ENCODE results near the gene SEMG2. TPM values are rescaled to one million over a fixed set of nuclear protein-coding genes. Genes with fewer than 3 reads are reported as not detected.

Gene SEMG2
- polyA plus RNA-seq, 3 donors, result not detected

- Histone ChIP-seq H3K27me3 (ENCODE audit: control insufficient read depth in 2 of 2, insufficient read depth in 2 of 2, low read length in 2 of 2) (peaks cover 11 to 13% of the 10 kb centered on the region in 2 donors), H3K4me2 (replicated peaks; ENCODE audit: extremely low read depth, low read length, poor library complexity, severe bottlenecking) (no peak within 1 kb of the TSS), H3K4me3 (replicated peaks in 1 of 3; ENCODE audit: low read depth in 2 of 3, low read length in 3 of 3) (no peak within 1 kb of the TSS), H3K27ac (ENCODE audit: low read depth in 1 of 2, low read length in 2 of 2) (no peak within 1 kb of the TSS), H3K4me1 (ENCODE audit: control insufficient read depth in 1 of 2, insufficient read depth in 2 of 2, low read length in 2 of 2) (no peaks in the 10 kb centered on the region), H3K9ac (ENCODE audit: insufficient read depth, low read length, poor library complexity, severe bottlenecking) (no peak within 1 kb of the TSS), H3K9me3 (replicated peaks in 1 of 2; ENCODE audit: control insufficient read depth in 1 of 2, insufficient read depth in 1 of 2, low read length in 2 of 2) (no peaks in the 10 kb centered on the region), H3K36me3 (replicated peaks in 1 of 2; ENCODE audit: control insufficient read depth in 1 of 2, insufficient read depth in 2 of 2, low read length in 2 of 2) (no peaks in the 10 kb centered on the region), H2AFZ (ENCODE audit: insufficient read depth, low read depth, low read length, poor library complexity, severe bottlenecking) (no peak within 1 kb of the TSS), H3K79me2 (ENCODE audit: insufficient read depth, low read length) (no peaks in the 10 kb centered on the region), H4K20me1 (ENCODE audit: insufficient read depth, low read length) (no peaks in the 10 kb centered on the region)
- H3K36me3 Mint-ChIP-seq, result no peaks in the 10 kb centered on the region
- no CpG with 5 or more reads among the region's 1 CpG for WGBS (ENCODE audit: insufficient coverage)
- TF ChIP-seq CTCF (IDR thresholded peaks at IDR 0.05), result no peak
- peaks cover 2 to 11% (median 6%) of the 10 kb centered on the region in 3 donors for H3K27me3 Mint-ChIP-seq (ENCODE audit: low read depth in 3 of 3)
- peaks cover 0 to 7% (median 0%) of the 10 kb centered on the region in 7 donors for H3K9me3 Mint-ChIP-seq
- intact Hi-C loops (cut with micrococcal nuclease), result no loop called here
- no peak for DNase-seq
- H3K27ac Mint-ChIP-seq, result no peak within 1 kb of the TSS
- no peak within 1 kb of the TSS for H3K4me3 Mint-ChIP-seq
- H3K4me1 Mint-ChIP-seq, result no peaks in the 10 kb centered on the region
Observed at GRCh38 chr20:45206725-45207124, 14.4 kb upstream of the SEMG2 start, which contains the start of gene SEMG1. TSS of gene SEMG1 (plus strand) at chr20:45207033. CDS start at chr20:45207054, 21 bp downstream.

- Mint-ChIP-seq H3K4me1 (no peaks in the 10 kb centered on the region), H3K36me3 (no peaks in the 10 kb centered on the region), H3K4me3 (no peak overlapping the region), H3K27ac (no peak overlapping the region), H3K9me3 (peaks cover 0 to 2% (median 0%) of the 10 kb centered on the region in 7 donors), H3K27me3 (ENCODE audit: low read depth in 3 of 3) (peaks cover 5 to 13% (median 12%) of the 10 kb centered on the region in 3 donors)
- Histone ChIP-seq H3K36me3 (replicated peaks in 1 of 2; ENCODE audit: control insufficient read depth in 1 of 2, insufficient read depth in 2 of 2, low read length in 2 of 2) (no peaks in the 10 kb centered on the region), H3K4me1 (ENCODE audit: control insufficient read depth in 1 of 2, insufficient read depth in 2 of 2, low read length in 2 of 2) (no peaks in the 10 kb centered on the region), H3K27me3 (ENCODE audit: control insufficient read depth in 2 of 2, insufficient read depth in 2 of 2, low read length in 2 of 2) (peaks cover 8 to 13% of the 10 kb centered on the region in 2 donors), H3K9ac (ENCODE audit: insufficient read depth, low read length, poor library complexity, severe bottlenecking) (no peak overlapping the region), H3K9me3 (replicated peaks in 1 of 2; ENCODE audit: control insufficient read depth in 1 of 2, insufficient read depth in 1 of 2, low read length in 2 of 2) (no peaks in the 10 kb centered on the region), H3K27ac (ENCODE audit: low read depth in 1 of 2, low read length in 2 of 2) (no peak overlapping the region), H3K4me2 (replicated peaks; ENCODE audit: extremely low read depth, low read length, poor library complexity, severe bottlenecking) (no peak overlapping the region), H2AFZ (ENCODE audit: insufficient read depth, low read depth, low read length, poor library complexity, severe bottlenecking) (no peak overlapping the region), H3K79me2 (ENCODE audit: insufficient read depth, low read length) (no peaks in the 10 kb centered on the region), H4K20me1 (ENCODE audit: insufficient read depth, low read length) (no peaks in the 10 kb centered on the region), H3K4me3 (replicated peaks in 1 of 3; ENCODE audit: low read depth in 2 of 3, low read length in 3 of 3) (no peak overlapping the region)
- 100% methylated on average over 1 of the region's 1 CpG for WGBS (ENCODE audit: insufficient coverage)
- no peak for TF ChIP-seq CTCF (IDR thresholded peaks at IDR 0.05)
- intact Hi-C loops (cut with micrococcal nuclease), result no loop called here
- DNase-seq, result no peak
Observed at GRCh38 chr20:45209924-45210323, 11.2 kb upstream of the SEMG2 start.

Data from CD14-positive monocyte (primary cell).